ENCODE measurements around the gene FAM163B. TPM values are rescaled to one million over a fixed set of nuclear protein-coding genes. Genes with fewer than 3 reads are reported as not detected.

FAM163B gene
- total and polyA plus RNA-seq, 2 donors (not counting 3 experiments of a cell fraction or from before 2014, with no cell fraction given): not detected

DNA sequence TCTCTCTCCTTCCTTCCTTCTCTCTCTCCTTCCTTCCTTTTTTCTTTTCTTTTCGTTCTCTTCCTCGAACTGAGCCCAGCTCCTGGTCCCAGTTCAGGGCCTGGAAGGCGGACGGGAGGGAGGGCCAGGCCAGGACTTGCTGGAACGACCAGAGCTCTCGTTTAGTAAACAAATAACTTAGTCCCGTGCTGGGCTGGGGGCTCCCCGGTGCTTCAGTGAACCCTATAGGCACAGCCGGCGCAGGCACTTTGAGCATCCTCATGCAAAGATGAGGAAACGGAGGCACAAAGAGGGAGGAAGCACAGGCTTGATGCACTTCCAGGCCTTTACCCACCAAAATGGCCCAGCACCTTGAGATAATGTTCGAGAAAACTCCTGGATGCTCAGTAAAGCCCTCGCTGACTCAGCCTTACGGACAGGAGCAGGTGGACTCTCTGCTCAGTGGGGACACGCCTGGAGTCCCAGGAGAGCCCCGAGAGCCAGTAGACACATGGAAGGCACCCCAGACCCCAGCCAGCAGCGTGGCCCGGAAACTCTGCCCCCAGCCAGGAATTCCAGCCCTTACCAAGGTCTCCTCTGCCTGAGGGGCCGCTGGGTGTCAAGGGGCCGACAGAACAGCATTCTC is 18.8 kb downstream of the FAM163B start:
- intact Hi-C loops (cut with micrococcal nuclease) (no loop called here), dilution Hi-C loops (cut with MboI; ENCODE audit: extremely low pct_ligation_motif_present, low sequenced_read_pairs) (no loop called here)
- Histone ChIP-seq H3K9ac (replicated peaks; ENCODE audit: extremely low read depth, insufficient read depth, low read length) (no peak overlapping the region), H3K27ac (ENCODE audit: insufficient read depth, low read depth, low read length) (no peak overlapping the region), H2AFZ (ENCODE audit: low read depth, low read length) (no peak overlapping the region), H3K79me2 (ENCODE audit: control insufficient read depth, insufficient read depth, low read length) (no peaks in the 10 kb centered on the region), H3K9me3 (replicated peaks; ENCODE audit: control insufficient read depth, insufficient read depth, low read length) (no peaks in the 10 kb centered on the region), H3K9me1 (replicated peaks; ENCODE audit: control insufficient read depth, extremely low read depth, insufficient read depth, low read length) (no peaks in the 10 kb centered on the region), H3K4me2 (ENCODE audit: insufficient read depth, low read length) (no peak overlapping the region), H4K20me1 (replicated peaks; ENCODE audit: control insufficient read depth, extremely low read depth, insufficient read depth, low read length) (no peaks in the 10 kb centered on the region), H3K36me3 (ENCODE audit: control insufficient read depth in 2 of 2, extremely low read depth in 1 of 2, insufficient read depth in 2 of 2, low read length in 2 of 2) (no peaks in the 10 kb centered on the region), H3K27me3 (ENCODE audit: control insufficient read depth in 2 of 2, insufficient read depth in 2 of 2, low read length in 2 of 2) (peaks cover 2% of the 10 kb centered on the region in 2 experiments), H3K4me1 (ENCODE audit: control insufficient read depth, extremely low read depth, insufficient read depth, low read length) (no peaks in the 10 kb centered on the region), H3K4me3 (replicated peaks in 1 of 3; ENCODE audit: insufficient read depth in 1 of 3, low read depth in 1 of 3, low read length in 3 of 3) (no peak overlapping the region)
- ChIA-PET CTCF (no interaction called here), POLR2A (no interaction called here)
- TF ChIP-seq, protein P1, sequence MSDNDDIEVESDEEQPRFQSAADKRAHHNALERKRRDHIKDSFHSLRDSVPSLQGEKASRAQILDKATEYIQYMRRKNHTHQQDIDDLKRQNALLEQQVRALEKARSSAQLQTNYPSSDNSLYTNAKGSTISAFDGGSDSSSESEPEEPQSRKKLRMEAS (IDR thresholded peaks at IDR 0.05; ENCODE audit: insufficient read depth, insufficient read length): no peak
- TF ChIP-seq POLR2AphosphoS5 (IDR thresholded peaks at IDR 0.05; ENCODE audit: insufficient read depth, low read depth, low read length) (no peak), MYC (IDR thresholded peaks at IDR 0.05; ENCODE audit: low read depth, low read length) (no peak), JUN (IDR thresholded peaks at IDR 0.05; ENCODE audit: borderline replicate concordance, insufficient read depth, insufficient read length, low read depth) (no peak), EZH2 (IDR thresholded peaks at IDR 0.05; ENCODE audit: borderline replicate concordance, low read depth, low read length, severe bottlenecking) (no peak), POLR2A (IDR thresholded peaks at IDR 0.05; ENCODE audit: low read depth, low read length) (no peak), FOS (IDR thresholded peaks at IDR 0.05; ENCODE audit: borderline replicate concordance, insufficient read depth, low read length) (no peak), GATA2 (IDR thresholded peaks at IDR 0.05; ENCODE audit: insufficient read depth, insufficient read length, low read depth, low read length) (no peak), CTCF (IDR thresholded peaks at IDR 0.05; ENCODE audit: extremely low read depth in 1 of 2, insufficient read depth in 1 of 2, low read depth in 1 of 2, low read length in 2 of 2) (no peak)
- no TSS peak for BruUV-seq (replicated peaks)
- FAIRE-seq (no peak), DNase-seq (ENCODE audit: low read depth, low spot score) (no peak)

Measured in endothelial cell of umbilical vein (primary cell).